ENCODE data around the gene NUDT8. TPM values are rescaled to one million over a fixed set of nuclear protein-coding genes. Genes with fewer than 3 reads are reported as not detected.

The NUDT8 gene
- total and polyA plus RNA-seq, 9 of the 15 experiments (the other 6 are each of a cell fraction or from before 2014, with no cell fraction given): 0.23 to 27.8 (median 5.0) TPM

DNA sequence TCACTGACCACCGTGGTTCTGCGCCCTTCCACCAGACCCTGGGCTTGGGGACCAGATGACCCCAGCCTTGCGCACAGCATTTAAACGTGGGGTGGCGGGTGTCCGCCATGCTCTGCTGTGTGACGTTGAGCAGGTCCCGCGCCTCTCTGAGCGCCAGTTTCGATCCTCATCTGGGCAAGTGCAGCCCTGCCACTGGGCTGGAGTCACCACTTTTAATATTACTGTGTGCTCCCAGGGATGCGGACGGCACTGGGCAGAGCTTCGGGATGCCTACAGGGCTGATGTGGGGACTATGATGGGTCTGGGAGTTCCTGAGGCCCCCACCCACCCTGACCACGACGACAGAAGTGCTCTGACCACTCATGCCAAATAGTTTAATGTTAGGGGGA lies 1.2 kb upstream of the NUDT8 start (continued):
- TF ChIP-seq YY1 (IDR thresholded peaks at IDR 0.05; ENCODE audit: borderline replicate concordance in 1 of 3, control insufficient read depth in 1 of 3, extremely low read depth in 1 of 3, insufficient read depth in 3 of 3, insufficient read length in 1 of 3, insufficient replicate concordance in 2 of 3, low read depth in 1 of 3, low read length in 2 of 3): peak in 2 of 3 experiments; percentile 4 to 13
- no peak for TF ChIP-seq KLF13 (tag; IDR thresholded peaks at IDR 0.05; ENCODE audit: borderline replicate concordance, low read depth)
- TF ChIP-seq USF1 (CRISPR knock-in tag; IDR thresholded peaks at IDR 0.05): peak; percentile 10; the same call in 1 of the 2 replicates
- TF ChIP-seq MIER1 (IDR thresholded peaks at IDR 0.05; ENCODE audit: low read depth): 0 out of 2 replicates have a peak, but pooled peaks have one; percentile 61
- TF ChIP-seq CBX1 (IDR thresholded peaks at IDR 0.05; ENCODE audit: low read depth): peak; percentile 45; the same call in 1 of the 2 replicates
- TF ChIP-seq NR2C2 (CRISPR knock-in tag; IDR thresholded peaks at IDR 0.05): no peak
- TF ChIP-seq NR2C2 (tag; IDR thresholded peaks at IDR 0.05): peak; percentile 72
- TF ChIP-seq POLR2A (conservative IDR thresholded peaks at IDR 0.05): 0 out of 2 replicates have a peak, but pooled peaks have one; percentile 20
- no peak for TF ChIP-seq PBX2 (CRISPR knock-in tag; IDR thresholded peaks at IDR 0.05; ENCODE audit: low read depth)
- no peak for TF ChIP-seq PBX2 (tag; conservative IDR thresholded peaks at IDR 0.05; ENCODE audit: low read depth)
- TF ChIP-seq NCOA1 (IDR thresholded peaks at IDR 0.05; ENCODE audit: low read depth): no peak
- TF ChIP-seq BRD9 (IDR thresholded peaks at IDR 0.05; ENCODE audit: low read depth, partially characterized antibody): peak; percentile 71
- TF ChIP-seq RBM17 (IDR thresholded peaks at IDR 0.05; ENCODE audit: borderline replicate concordance, low read depth, low read length): no peak
- TF ChIP-seq, protein P1, sequence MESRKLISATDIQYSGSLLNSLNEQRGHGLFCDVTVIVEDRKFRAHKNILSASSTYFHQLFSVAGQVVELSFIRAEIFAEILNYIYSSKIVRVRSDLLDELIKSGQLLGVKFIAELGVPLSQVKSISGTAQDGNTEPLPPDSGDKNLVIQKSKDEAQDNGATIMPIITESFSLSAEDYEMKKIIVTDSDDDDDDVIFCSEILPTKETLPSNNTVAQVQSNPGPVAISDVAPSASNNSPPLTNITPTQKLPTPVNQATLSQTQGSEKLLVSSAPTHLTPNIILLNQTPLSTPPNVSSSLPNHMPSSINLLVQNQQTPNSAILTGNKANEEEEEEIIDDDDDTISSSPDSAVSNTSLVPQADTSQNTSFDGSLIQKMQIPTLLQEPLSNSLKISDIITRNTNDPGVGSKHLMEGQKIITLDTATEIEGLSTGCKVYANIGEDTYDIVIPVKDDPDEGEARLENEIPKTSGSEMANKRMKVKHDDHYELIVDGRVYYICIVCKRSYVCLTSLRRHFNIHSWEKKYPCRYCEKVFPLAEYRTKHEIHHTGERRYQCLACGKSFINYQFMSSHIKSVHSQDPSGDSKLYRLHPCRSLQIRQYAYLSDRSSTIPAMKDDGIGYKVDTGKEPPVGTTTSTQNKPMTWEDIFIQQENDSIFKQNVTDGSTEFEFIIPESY (CRISPR knock-in tag; IDR thresholded peaks at IDR 0.05): peak; percentile 100
- TF ChIP-seq TCF15 (CRISPR knock-in tag; IDR thresholded peaks at IDR 0.05): peak; percentile 57; the same call in 1 of the 2 replicates
- no peak; the same call in 1 of the 2 replicates for TF ChIP-seq SMAD4 (CRISPR knock-in tag; conservative IDR thresholded peaks at IDR 0.05)
- peak; percentile 91 for TF ChIP-seq HDGF (IDR thresholded peaks at IDR 0.05)
- TF ChIP-seq DPF2 (IDR thresholded peaks at IDR 0.05): peak; percentile 43; the same call in 1 of the 2 replicates
- TF ChIP-seq, protein P2, sequence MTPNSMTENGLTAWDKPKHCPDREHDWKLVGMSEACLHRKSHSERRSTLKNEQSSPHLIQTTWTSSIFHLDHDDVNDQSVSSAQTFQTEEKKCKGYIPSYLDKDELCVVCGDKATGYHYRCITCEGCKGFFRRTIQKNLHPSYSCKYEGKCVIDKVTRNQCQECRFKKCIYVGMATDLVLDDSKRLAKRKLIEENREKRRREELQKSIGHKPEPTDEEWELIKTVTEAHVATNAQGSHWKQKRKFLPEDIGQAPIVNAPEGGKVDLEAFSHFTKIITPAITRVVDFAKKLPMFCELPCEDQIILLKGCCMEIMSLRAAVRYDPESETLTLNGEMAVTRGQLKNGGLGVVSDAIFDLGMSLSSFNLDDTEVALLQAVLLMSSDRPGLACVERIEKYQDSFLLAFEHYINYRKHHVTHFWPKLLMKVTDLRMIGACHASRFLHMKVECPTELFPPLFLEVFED (CRISPR knock-in tag; conservative IDR thresholded peaks at IDR 0.05): 0 out of 2 replicates have a peak, but pooled peaks have one; percentile 7
- TF ChIP-seq EZH2 (IDR thresholded peaks at IDR 0.05; ENCODE audit: borderline replicate concordance, low read depth, low read length): no peak
- no peak for TF ChIP-seq RBBP5 (IDR thresholded peaks at IDR 0.05; ENCODE audit: borderline replicate concordance, insufficient read depth, low read length, poor library complexity, severe bottlenecking)

Measured in K562 (cell line).